ENCODE results near the gene SLC27A5.
"Not testable (repeated sequence)": the region's sequence is repeated elsewhere in the genome, so short reads cannot be mapped to it uniquely, and the experiment has no call there.

SLC27A5 gene

DNA sequence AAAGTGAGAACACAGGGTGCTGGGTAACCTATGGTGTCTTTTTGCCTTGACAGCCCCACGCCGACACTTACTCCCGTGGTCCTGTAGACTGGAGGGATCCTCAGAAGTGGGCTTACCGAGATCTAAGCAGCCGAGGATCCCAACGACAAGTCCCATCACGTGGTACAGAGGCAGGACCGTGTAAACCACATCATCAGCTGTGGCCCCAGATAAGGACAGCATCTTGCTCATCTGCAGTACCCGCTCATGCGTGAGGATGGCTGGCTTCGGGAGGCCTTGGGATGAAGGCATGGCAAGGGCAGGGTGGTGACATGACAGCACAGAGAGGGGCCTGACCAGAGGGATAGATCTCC lies 2.1 kb downstream of the SLC27A5 start:
- no peak overlapping the region for H3K9ac ChIP-seq (ENCODE audit: insufficient read length, low read depth)

DNA sequence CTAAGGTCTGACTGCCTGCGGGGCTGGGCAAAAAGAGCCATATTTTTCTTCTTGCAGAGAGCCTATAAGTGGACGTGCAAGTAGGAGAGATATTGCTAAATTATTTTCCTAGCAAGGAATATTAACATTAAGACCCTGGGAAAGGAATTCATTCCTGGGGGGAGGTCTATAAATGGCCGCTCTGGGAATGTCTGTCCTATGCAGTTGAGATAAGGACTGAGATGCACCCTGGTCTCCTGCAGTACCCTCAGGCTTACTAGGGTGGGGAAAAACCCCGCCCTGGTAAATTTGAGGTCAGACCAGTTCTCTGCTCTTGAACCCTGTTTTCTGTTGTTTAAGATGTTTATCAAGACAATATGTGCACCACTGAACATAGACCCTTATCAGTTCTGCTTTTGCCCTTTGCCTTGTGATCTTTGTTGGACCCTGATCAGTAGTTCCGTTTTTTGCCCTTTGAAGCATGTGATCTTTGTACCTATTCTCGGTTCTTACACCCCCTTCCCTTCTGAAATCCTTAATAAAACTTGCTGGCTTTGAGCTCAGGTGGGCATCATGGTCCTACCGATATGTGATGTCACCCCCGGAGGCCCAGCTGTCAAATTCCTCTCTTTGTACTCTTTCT lies 4.1 kb downstream of the SLC27A5 start:
- H3K4me3 ChIP-seq (ENCODE audit: insufficient read length, low read depth); H3K27me3 ChIP-seq (ENCODE audit: insufficient read depth, insufficient read length); DNase-seq (ENCODE audit: low read depth, low spot score); H3K36me3 ChIP-seq (ENCODE audit: insufficient read depth, insufficient read length, low read length); H3K9me3 ChIP-seq (ENCODE audit: insufficient read depth, low read length); H3K4me1 ChIP-seq (ENCODE audit: insufficient read depth, insufficient read length); H3K9ac ChIP-seq (ENCODE audit: insufficient read length, low read depth): not testable (repeated sequence)

More for the DNA sequence above, 2.1 kb downstream of the SLC27A5 start:
- no peak for DNase-seq (ENCODE audit: low read depth, low spot score)
- Histone ChIP-seq H3K27me3 (ENCODE audit: insufficient read depth, insufficient read length) (no peaks in the 10 kb centered on the region), H3K36me3 (ENCODE audit: insufficient read depth, insufficient read length, low read length) (peaks cover 3% of the 10 kb centered on the region), H3K9me3 (ENCODE audit: insufficient read depth, low read length) (peaks cover 9% of the 10 kb centered on the region; the same call in 1 of the 2 replicates), H3K4me3 (ENCODE audit: insufficient read length, low read depth) (no peak overlapping the region), H3K4me1 (ENCODE audit: insufficient read depth, insufficient read length) (no peaks in the 10 kb centered on the region)
- TF ChIP-seq ZNF274 (IDR thresholded peaks at IDR 0.05; ENCODE audit: low read depth, low read length) (no peak), SUZ12 (IDR thresholded peaks at IDR 0.05; ENCODE audit: extremely low read depth, insufficient read depth, insufficient read length) (no peak), YY1 (IDR thresholded peaks at IDR 0.05; ENCODE audit: insufficient read depth, insufficient read length) (no peak)

- Histone ChIP-seq H3K27me3 (ENCODE audit: insufficient read depth, insufficient read length) (no peaks in the 10 kb centered on the region), H3K9me3 (ENCODE audit: insufficient read depth, low read length) (no peaks in the 10 kb centered on the region; the same call in 1 of the 2 replicates), H3K9ac (ENCODE audit: insufficient read length, low read depth) (peak overlapping the region; percentile 86), H3K36me3 (ENCODE audit: insufficient read depth, insufficient read length, low read length) (no peaks in the 10 kb centered on the region), H3K4me3 (ENCODE audit: insufficient read length, low read depth) (peak overlapping the region; percentile 59), H3K4me1 (ENCODE audit: insufficient read depth, insufficient read length) (peaks cover 5% of the 10 kb centered on the region)
- TF ChIP-seq YY1 (IDR thresholded peaks at IDR 0.05; ENCODE audit: insufficient read depth, insufficient read length) (no peak), SUZ12 (IDR thresholded peaks at IDR 0.05; ENCODE audit: extremely low read depth, insufficient read depth, insufficient read length) (no peak), ZNF274 (IDR thresholded peaks at IDR 0.05; ENCODE audit: low read depth, low read length) (no peak)
- no peak for DNase-seq (ENCODE audit: low read depth, low spot score)
Measured at GRCh38 chr19:58500242-58500641, 11.6 kb downstream of the SLC27A5 start.

- peak overlapping the region; percentile 59 for H3K4me3 ChIP-seq (ENCODE audit: insufficient read length, low read depth)
- H3K36me3 ChIP-seq (ENCODE audit: insufficient read depth, insufficient read length, low read length) = no peaks in the 10 kb centered on the region
- peak overlapping the region; percentile 88 for H3K9ac ChIP-seq (ENCODE audit: insufficient read length, low read depth)
- peaks cover 5% of the 10 kb centered on the region for H3K4me1 ChIP-seq (ENCODE audit: insufficient read depth, insufficient read length)
- peak; percentile 95 for DNase-seq (ENCODE audit: low read depth, low spot score)
- no peaks in the 10 kb centered on the region for H3K27me3 ChIP-seq (ENCODE audit: insufficient read depth, insufficient read length)
- no peaks in the 10 kb centered on the region; the same call in 1 of the 2 replicates for H3K9me3 ChIP-seq (ENCODE audit: insufficient read depth, low read length)
- TF ChIP-seq SUZ12 (IDR thresholded peaks at IDR 0.05; ENCODE audit: extremely low read depth, insufficient read depth, insufficient read length) = no peak
- TF ChIP-seq YY1 (IDR thresholded peaks at IDR 0.05; ENCODE audit: insufficient read depth, insufficient read length) = no peak
Measured at GRCh38 chr19:58499021-58499927, 12.5 kb downstream of the SLC27A5 start.

DNA sequence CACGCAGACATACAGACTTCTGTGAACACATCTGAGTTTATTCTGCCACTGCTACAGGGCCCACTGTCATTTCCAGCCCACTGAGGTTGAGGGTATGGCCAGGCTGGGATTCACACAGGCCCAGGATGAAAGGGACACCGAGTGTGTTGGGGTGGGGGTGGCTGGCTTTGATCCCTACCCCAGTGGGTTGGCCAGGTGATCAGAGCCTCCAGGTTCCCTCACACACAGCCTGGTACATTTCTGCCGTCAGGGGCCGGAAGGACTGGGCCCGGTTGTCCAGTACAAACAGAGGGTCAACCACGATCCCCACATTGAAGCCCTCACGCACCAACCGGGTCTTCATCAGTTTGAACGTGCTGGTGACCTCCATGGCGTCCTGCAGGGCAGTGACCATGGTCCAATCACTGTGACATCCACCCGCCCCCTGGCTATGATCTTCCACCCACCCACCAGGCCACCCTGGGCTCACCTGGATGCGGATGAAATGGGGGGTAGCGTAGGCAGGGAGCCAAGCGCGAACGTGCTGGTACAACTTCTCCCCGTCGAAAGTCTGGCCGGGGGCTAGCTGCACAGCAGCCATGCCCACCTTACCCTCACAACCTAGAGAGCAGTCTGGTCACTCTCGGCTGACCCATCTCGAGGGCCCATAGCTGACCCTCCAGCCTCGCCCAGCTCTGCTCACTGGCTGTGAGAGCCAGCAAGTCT lies 13.3 kb downstream of the SLC27A5 start:
- no peak for TF ChIP-seq ZNF274 (IDR thresholded peaks at IDR 0.05; ENCODE audit: low read depth, low read length)
- no peak for TF ChIP-seq YY1 (IDR thresholded peaks at IDR 0.05; ENCODE audit: insufficient read depth, insufficient read length)
- TF ChIP-seq SUZ12 (IDR thresholded peaks at IDR 0.05; ENCODE audit: extremely low read depth, insufficient read depth, insufficient read length) = no peak
- DNase-seq (ENCODE audit: low read depth, low spot score) = no peak
- peak overlapping the region; percentile 88 for H3K9ac ChIP-seq (ENCODE audit: insufficient read length, low read depth)
- H3K36me3 ChIP-seq (ENCODE audit: insufficient read depth, insufficient read length, low read length) = no peaks in the 10 kb centered on the region
- peaks cover 5% of the 10 kb centered on the region for H3K4me1 ChIP-seq (ENCODE audit: insufficient read depth, insufficient read length)
- H3K9me3 ChIP-seq (ENCODE audit: insufficient read depth, low read length) = no peaks in the 10 kb centered on the region; the same call in 1 of the 2 replicates
- no peaks in the 10 kb centered on the region for H3K27me3 ChIP-seq (ENCODE audit: insufficient read depth, insufficient read length)
- H3K4me3 ChIP-seq (ENCODE audit: insufficient read length, low read depth) = peak overlapping the region; percentile 49

GRCh38 chr19:58497634-58498170 lies 14.1 kb downstream of the SLC27A5 start:
- H3K27me3 ChIP-seq (ENCODE audit: insufficient read depth, insufficient read length) = no peaks in the 10 kb centered on the region
- peaks cover 5% of the 10 kb centered on the region for H3K4me1 ChIP-seq (ENCODE audit: insufficient read depth, insufficient read length)
- no peak overlapping the region for H3K9ac ChIP-seq (ENCODE audit: insufficient read length, low read depth)
- H3K4me3 ChIP-seq (ENCODE audit: insufficient read length, low read depth) = no peak overlapping the region
- no peaks in the 10 kb centered on the region for H3K36me3 ChIP-seq (ENCODE audit: insufficient read depth, insufficient read length, low read length)
- TF ChIP-seq YY1 (IDR thresholded peaks at IDR 0.05; ENCODE audit: insufficient read depth, insufficient read length) = no peak
- TF ChIP-seq ZNF274 (IDR thresholded peaks at IDR 0.05; ENCODE audit: low read depth, low read length) = no peak
- TF ChIP-seq SUZ12 (IDR thresholded peaks at IDR 0.05; ENCODE audit: extremely low read depth, insufficient read depth, insufficient read length) = no peak
- H3K9me3 ChIP-seq (ENCODE audit: insufficient read depth, low read length) = no peaks in the 10 kb centered on the region; the same call in 1 of the 2 replicates
- DNase-seq (ENCODE audit: low read depth, low spot score) = no peak

- Histone ChIP-seq H3K9ac (ENCODE audit: insufficient read length, low read depth) (no peak overlapping the region), H3K4me1 (ENCODE audit: insufficient read depth, insufficient read length) (no peaks in the 10 kb centered on the region), H3K27me3 (ENCODE audit: insufficient read depth, insufficient read length) (no peaks in the 10 kb centered on the region), H3K36me3 (ENCODE audit: insufficient read depth, insufficient read length, low read length) (no peaks in the 10 kb centered on the region), H3K4me3 (ENCODE audit: insufficient read length, low read depth) (no peak overlapping the region), H3K9me3 (ENCODE audit: insufficient read depth, low read length) (no peaks in the 10 kb centered on the region)
- DNase-seq (ENCODE audit: low read depth, low spot score) = no peak
- TF ChIP-seq YY1 (IDR thresholded peaks at IDR 0.05; ENCODE audit: insufficient read depth, insufficient read length) = no peak
- TF ChIP-seq SUZ12 (IDR thresholded peaks at IDR 0.05; ENCODE audit: extremely low read depth, insufficient read depth, insufficient read length) = no peak
- TF ChIP-seq ZNF274 (IDR thresholded peaks at IDR 0.05; ENCODE audit: low read depth, low read length) = no peak
Measured at GRCh38 chr19:58492265-58492664, 19.5 kb downstream of the SLC27A5 start.

All from NT2/D1 (cell line).